ENCODE data around the gene DNAH14. TPM values are rescaled to one million over a fixed set of nuclear protein-coding genes. Genes with fewer than 3 reads are reported as not detected.
"Not testable (repeated sequence)": the region's sequence is repeated elsewhere in the genome, so short reads cannot be mapped to it uniquely, and the experiment has no call there.

The DNAH14 gene
- total RNA-seq, 1 experiment from 2014 or later = 39.7 TPM

GRCh38 chr1:225380691-225381090, 451.2 kb downstream of the DNAH14 start:
- no peak overlapping the region for H2BK15ac ChIP-seq (ENCODE audit: low read depth, low read length)
- no CpG with 5 or more reads among the region's 1 CpG for WGBS (ENCODE audit: extremely low coverage, insufficient read length, low lambda C conversion rate)
- DNase-seq = no peak
- no peak overlapping the region for H3K18ac ChIP-seq (ENCODE audit: insufficient read length, low read depth, low read length)
- H3K9me3 Mint-ChIP-seq = no peaks in the 10 kb centered on the region
- H2BK120ac ChIP-seq (ENCODE audit: low read depth, low read length, poor library complexity, severe bottlenecking) = no peak overlapping the region
- no peak overlapping the region for H3K56ac ChIP-seq (ENCODE audit: insufficient read length, low read depth, low read length)
- H3K27me3 ChIP-seq (ENCODE audit: insufficient read depth, low read length) = no peaks in the 10 kb centered on the region
- no peak overlapping the region for H3K14ac ChIP-seq (ENCODE audit: insufficient read depth, low read length)
- H3K36me3 Mint-ChIP-seq (ENCODE audit: insufficient read depth in 1 of 3, low read depth in 3 of 3) = no peaks in the 10 kb centered on the region
- H4K8ac ChIP-seq (replicated peaks; ENCODE audit: insufficient read length, low read depth, low read length) = no peak overlapping the region
- H3K27ac Mint-ChIP-seq = no peak overlapping the region
- no peak overlapping the region for H3K4ac ChIP-seq (ENCODE audit: low read depth, low read length)
- no peak overlapping the region for H2BK5ac ChIP-seq (ENCODE audit: insufficient read length, low read length)
- H3K4me1 Mint-ChIP-seq = peaks cover 16% of the 10 kb centered on the region in 2 experiments
- H3K27me3 Mint-ChIP-seq (ENCODE audit: low read depth) = no peaks in the 10 kb centered on the region
- no peak overlapping the region for H4K91ac ChIP-seq (ENCODE audit: insufficient read length, low read depth, low read length)
- no peaks in the 10 kb centered on the region; the same call in 1 of the 2 replicates for H3K4me1 ChIP-seq (ENCODE audit: insufficient read depth, low read length)
- H3K79me1 ChIP-seq (ENCODE audit: insufficient read depth, low read depth, low read length, poor library complexity, severe bottlenecking) = no peaks in the 10 kb centered on the region
- no peak overlapping the region for H4K5ac ChIP-seq (ENCODE audit: insufficient read length, low read depth, low read length)
- H2AK5ac ChIP-seq (ENCODE audit: insufficient read length, low read length) = no peak overlapping the region
- no peak overlapping the region for H3K4me3 Mint-ChIP-seq
- no peak overlapping the region for H3K23ac ChIP-seq (ENCODE audit: insufficient read length, low read depth, low read length)
- no peaks in the 10 kb centered on the region for H3K79me2 ChIP-seq (ENCODE audit: insufficient read depth, low read length)
- no peaks in the 10 kb centered on the region for H4K20me1 ChIP-seq (ENCODE audit: control insufficient read depth, insufficient read depth, insufficient read length)
- H3T11ph ChIP-seq (ENCODE audit: low read length) = no peak overlapping the region
- H3K4me2 ChIP-seq (ENCODE audit: insufficient read depth, insufficient read length, low read length) = no peak overlapping the region
- H3K9ac ChIP-seq (ENCODE audit: extremely low read depth, insufficient read length, low read length) = no peak overlapping the region
- no peak overlapping the region for H3K27ac ChIP-seq (ENCODE audit: insufficient read length, low read depth, low read length)
- no peak overlapping the region for H2BK20ac ChIP-seq (ENCODE audit: low read depth, low read length, poor library complexity, severe bottlenecking)
- no peaks in the 10 kb centered on the region for H3K9me3 ChIP-seq (ENCODE audit: control insufficient read depth, low read depth, low read length)
- no peak overlapping the region for H2AFZ ChIP-seq (ENCODE audit: low read length)
- TF ChIP-seq CTCF (conservative IDR thresholded peaks at IDR 0.05) = no peak
- H2BK12ac ChIP-seq (ENCODE audit: insufficient read length, low read depth, low read length) = no peak overlapping the region
- H3K23me2 ChIP-seq (ENCODE audit: insufficient read length, low read depth, low read length, poor library complexity, severe bottlenecking) = no peaks in the 10 kb centered on the region

- H4K20me1 ChIP-seq (ENCODE audit: control insufficient read depth, insufficient read depth, insufficient read length) = not testable (repeated sequence)
Observed at GRCh38 chr1:225386860-225387259, 457.4 kb downstream of the DNAH14 start.

More at GRCh38 chr1:225386860-225387259, 457.4 kb downstream of the DNAH14 start:
- H4K5ac ChIP-seq (ENCODE audit: insufficient read length, low read depth, low read length); H3K23ac ChIP-seq (ENCODE audit: insufficient read length, low read depth, low read length); H3T11ph ChIP-seq (ENCODE audit: low read length); H2AFZ ChIP-seq (ENCODE audit: low read length); H3K4me1 Mint-ChIP-seq; DNase-seq; H3K9me3 ChIP-seq (ENCODE audit: control insufficient read depth, low read depth, low read length); H3K27me3 Mint-ChIP-seq (ENCODE audit: low read depth); H3K14ac ChIP-seq (ENCODE audit: insufficient read depth, low read length); H3K27ac ChIP-seq (ENCODE audit: insufficient read length, low read depth, low read length); H3K79me2 ChIP-seq (ENCODE audit: insufficient read depth, low read length); H3K4me2 ChIP-seq (ENCODE audit: insufficient read depth, insufficient read length, low read length); H3K9me3 Mint-ChIP-seq; H3K27ac Mint-ChIP-seq; H2BK15ac ChIP-seq (ENCODE audit: low read depth, low read length); H3K4me3 Mint-ChIP-seq; H4K8ac ChIP-seq (replicated peaks; ENCODE audit: insufficient read length, low read depth, low read length); H3K4me1 ChIP-seq (ENCODE audit: insufficient read depth, low read length); H3K23me2 ChIP-seq (ENCODE audit: insufficient read length, low read depth, low read length, poor library complexity, severe bottlenecking); H2BK5ac ChIP-seq (ENCODE audit: insufficient read length, low read length); H3K79me1 ChIP-seq (ENCODE audit: insufficient read depth, low read depth, low read length, poor library complexity, severe bottlenecking); H3K18ac ChIP-seq (ENCODE audit: insufficient read length, low read depth, low read length); H3K4ac ChIP-seq (ENCODE audit: low read depth, low read length); H3K9ac ChIP-seq (ENCODE audit: extremely low read depth, insufficient read length, low read length); H4K91ac ChIP-seq (ENCODE audit: insufficient read length, low read depth, low read length); H2BK120ac ChIP-seq (ENCODE audit: low read depth, low read length, poor library complexity, severe bottlenecking); H3K56ac ChIP-seq (ENCODE audit: insufficient read length, low read depth, low read length); H3K36me3 Mint-ChIP-seq (ENCODE audit: insufficient read depth in 1 of 3, low read depth in 3 of 3); H2BK12ac ChIP-seq (ENCODE audit: insufficient read length, low read depth, low read length); H2AK5ac ChIP-seq (ENCODE audit: insufficient read length, low read length); H3K27me3 ChIP-seq (ENCODE audit: insufficient read depth, low read length); H2BK20ac ChIP-seq (ENCODE audit: low read depth, low read length, poor library complexity, severe bottlenecking): not testable (repeated sequence)
- WGBS (ENCODE audit: extremely low coverage, insufficient read length, low lambda C conversion rate) = no CpG with 5 or more reads among the region's 3 CpGs
